Keratinocyte (primary cell): ENCODE data around the gene EFCAB12. TPM values are rescaled to one million over a fixed set of nuclear protein-coding genes. Genes with fewer than 3 reads are reported as not detected.

Experiments
- DNase-seq: peaks from one replicate; pipeline ENCODE4 v3.0.0-alpha.2; 2011; ENCODE audit warnings: low read depth, missing footprints, low spot score
- FAIRE-seq: peaks from 2 replicates; lab custom pipeline; 2011; peaks lifted over from hg19 to GRCh38; lab: Jason Lieb, UNC
- H2AFZ ChIP-seq: 2 replicates; pipeline ENCODE4 v1.6.0; 2012; ENCODE audit warnings: low read length, control low read depth, inconsistent platforms; ENCODE audit not compliant: control insufficient read depth
- H3K27ac ChIP-seq: 2 replicates; pipeline ENCODE4 v1.5.1; 2011; ENCODE audit warnings: low read length; ENCODE audit not compliant: control insufficient read depth, insufficient read depth
- H3K27me3 ChIP-seq: 3 replicates; pipeline ENCODE4 v1.6.0; 2011; ENCODE audit warnings: low read length; ENCODE audit not compliant: control insufficient read depth, insufficient read depth; ENCODE audit errors: extremely low read depth
- H3K36me3 ChIP-seq, 2 experiments: 2 replicates in 1 of 2; 3 replicates in 1 of 2; pipeline ENCODE4 v1.5.1; 2011; ENCODE audit warnings: low read length in 2 of 2, mild to moderate bottlenecking in 1 of 2; ENCODE audit not compliant: control insufficient read depth in 2 of 2, insufficient read depth in 2 of 2; ENCODE audit errors: extremely low read depth in 1 of 2
- H3K4me1 ChIP-seq: 3 replicates; pipeline ENCODE4 v1.5.1; 2011; ENCODE audit warnings: low read length; ENCODE audit not compliant: control insufficient read depth, insufficient read depth; ENCODE audit errors: extremely low read depth
- H3K4me2 ChIP-seq: 3 replicates; pipeline ENCODE4 v1.6.0; 2011; ENCODE audit warnings: low read depth, low read length; ENCODE audit not compliant: control insufficient read depth, insufficient read depth; ENCODE audit errors: extremely low read depth
- H3K4me3 ChIP-seq, 3 experiments: fragments of 200-600 bp in 1 of 3; sonication (generic) in 1 of 3; 2 replicates in 2 of 3; 3 replicates in 1 of 3; pipeline ENCODE4 v1.5.1; 2011 to 2016; ENCODE audit warnings: low read length in 3 of 3, mild to moderate bottlenecking in 3 of 3, control low read depth in 2 of 3, inconsistent platforms in 1 of 3, low read depth in 1 of 3, mixed read lengths in 1 of 3, mixed run types in 1 of 3, moderate library complexity in 1 of 3; ENCODE audit not compliant: control insufficient read depth in 2 of 3, insufficient read depth in 2 of 3; ENCODE audit errors: extremely low read depth in 1 of 3
- H3K79me2 ChIP-seq: 2 replicates; pipeline ENCODE4 v1.6.0; 2012; ENCODE audit warnings: low read length; ENCODE audit not compliant: control insufficient read depth, insufficient read depth
- H3K9ac ChIP-seq: 3 replicates; pipeline ENCODE4 v1.6.0; 2011; ENCODE audit warnings: low read length; ENCODE audit not compliant: control insufficient read depth, insufficient read depth; ENCODE audit errors: extremely low read depth
- H3K9me1 ChIP-seq: 3 replicates; pipeline ENCODE4 v1.6.0; 2011; ENCODE audit warnings: low read length; ENCODE audit not compliant: control insufficient read depth, insufficient read depth; ENCODE audit errors: extremely low read depth
- H3K9me3 ChIP-seq: 2 replicates; pipeline ENCODE4 v1.5.1; 2012; ENCODE audit warnings: low read depth, low read length; ENCODE audit not compliant: control insufficient read depth
- H4K20me1 ChIP-seq: 3 replicates; pipeline ENCODE4 v1.6.0; 2011; ENCODE audit warnings: low read length; ENCODE audit not compliant: control insufficient read depth, insufficient read depth; ENCODE audit errors: extremely low read depth
- EZH2 ChIP-seq: IDR thresholded peaks from one replicate; pipeline ENCODE4 v1.6.1; 2012; ENCODE audit warnings: inconsistent platforms, mild to moderate bottlenecking, low read length, moderate library complexity
- dilution Hi-C: fragments of 300-500 bp; cut with MboI; formaldehyde crosslinking; loops from one replicate; pipeline ENCODE4 v1.7.0; 2020; ENCODE audit warnings: low sequenced_read_pairs; ENCODE audit not compliant: extremely low pct_ligation_motif_present
- polyA plus RNA-seq, 5 experiments: library from polyadenylated mRNA; depleted of rRNA in 3 of 5; stranded (reverse) in 3 of 5; stranded (forward) in 1 of 5; unstranded in 1 of 5; fragments of >200 nt; gene quantifications; 1 replicate in 1 of 5; 2 replicates in 3 of 5; 3 replicates in 1 of 5; pipeline versions ENCODE4 v1.2.1 to v1.2.3, GENCODE V29; 2011 to 2012; ENCODE audit warnings: missing spikeins in 2 of 5, low read depth in 1 of 5, low replicate concordance in 1 of 5
- TF ChIP-seq, protein P1 (sequence below), 3 experiments: IDR thresholded peaks in 1 of 3; conservative IDR thresholded peaks in 1 of 3; optimal IDR thresholded peaks in 1 of 3; 2 replicates in 2 of 3; 3 replicates in 1 of 3; pipeline versions ENCODE3 to v1.5.1; 2011; ENCODE audit warnings: low read length in 3 of 3, mild to moderate bottlenecking in 3 of 3, moderate library complexity in 2 of 3, control low read depth in 1 of 3, inconsistent platforms in 1 of 3; ENCODE audit not compliant: insufficient read depth in 2 of 3; ENCODE audit errors: extremely low read depth in 1 of 3

EFCAB12 gene
- polyA plus RNA-seq, 1 donor (not counting 4 experiments of a cell fraction or from before 2014, with no cell fraction given): 0.34 TPM

DNA sequence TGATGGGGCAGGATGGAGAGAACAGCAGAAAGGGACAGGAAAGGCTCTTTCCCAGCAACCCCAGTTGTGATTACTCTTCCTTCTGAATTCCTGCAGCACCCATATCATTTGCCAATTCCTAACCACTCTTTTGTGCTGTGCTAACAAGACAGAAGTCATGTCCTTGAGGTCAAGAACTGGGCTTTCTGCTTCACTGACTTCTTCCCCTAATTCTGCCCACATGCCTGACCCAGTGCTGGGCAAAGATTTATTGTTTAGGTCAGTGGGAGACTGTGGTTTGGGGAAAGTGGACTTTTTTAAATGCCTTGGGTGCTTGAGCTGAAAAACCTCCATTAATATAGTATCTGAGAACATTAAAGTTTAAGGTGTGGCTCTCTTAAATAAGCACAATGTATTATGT lies 4.2 kb upstream of the EFCAB12 start:
- no peak overlapping the region for H3K4me3 ChIP-seq
- H3K27ac ChIP-seq: no peak overlapping the region

DNA sequence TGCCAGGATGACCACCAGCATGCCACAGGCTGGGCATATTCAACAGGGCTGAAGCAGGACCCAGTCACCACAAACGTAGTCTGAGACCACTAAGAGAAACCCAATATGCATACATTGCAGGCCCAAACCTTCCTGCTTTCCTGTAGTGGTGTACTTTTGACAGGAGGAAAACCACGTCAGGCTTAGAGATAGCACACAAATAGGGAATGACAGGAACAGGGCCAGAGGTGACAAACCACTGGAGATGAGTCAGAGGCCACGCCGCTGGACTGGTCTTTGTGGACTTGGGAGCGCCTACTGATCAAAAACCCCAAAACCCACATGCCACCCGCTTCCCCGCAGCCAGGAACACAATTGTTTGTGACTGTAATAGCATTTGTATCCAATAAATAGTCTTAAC lies 3.6 kb upstream of the EFCAB12 start:
- dilution Hi-C loops: no loop called here
- Histone ChIP-seq H3K27me3 (no peaks in the 10 kb centered on the region), H3K36me3 (peaks cover 16 to 36% of the 10 kb centered on the region in 2 experiments), H3K9ac (no peak overlapping the region), H4K20me1 (no peaks in the 10 kb centered on the region), H3K4me1 (peaks cover 25% of the 10 kb centered on the region), H3K79me2 (peaks cover 8% of the 10 kb centered on the region), H3K9me3 (no peaks in the 10 kb centered on the region), H2AFZ (no peak overlapping the region), H3K4me3 (no peak overlapping the region), H3K9me1 (no peaks in the 10 kb centered on the region), H3K4me2 (no peak overlapping the region), H3K27ac (no peak overlapping the region)
- TF ChIP-seq EZH2: no peak
- TF ChIP-seq, protein P1, sequence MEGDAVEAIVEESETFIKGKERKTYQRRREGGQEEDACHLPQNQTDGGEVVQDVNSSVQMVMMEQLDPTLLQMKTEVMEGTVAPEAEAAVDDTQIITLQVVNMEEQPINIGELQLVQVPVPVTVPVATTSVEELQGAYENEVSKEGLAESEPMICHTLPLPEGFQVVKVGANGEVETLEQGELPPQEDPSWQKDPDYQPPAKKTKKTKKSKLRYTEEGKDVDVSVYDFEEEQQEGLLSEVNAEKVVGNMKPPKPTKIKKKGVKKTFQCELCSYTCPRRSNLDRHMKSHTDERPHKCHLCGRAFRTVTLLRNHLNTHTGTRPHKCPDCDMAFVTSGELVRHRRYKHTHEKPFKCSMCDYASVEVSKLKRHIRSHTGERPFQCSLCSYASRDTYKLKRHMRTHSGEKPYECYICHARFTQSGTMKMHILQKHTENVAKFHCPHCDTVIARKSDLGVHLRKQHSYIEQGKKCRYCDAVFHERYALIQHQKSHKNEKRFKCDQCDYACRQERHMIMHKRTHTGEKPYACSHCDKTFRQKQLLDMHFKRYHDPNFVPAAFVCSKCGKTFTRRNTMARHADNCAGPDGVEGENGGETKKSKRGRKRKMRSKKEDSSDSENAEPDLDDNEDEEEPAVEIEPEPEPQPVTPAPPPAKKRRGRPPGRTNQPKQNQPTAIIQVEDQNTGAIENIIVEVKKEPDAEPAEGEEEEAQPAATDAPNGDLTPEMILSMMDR (optimal IDR thresholded peaks at IDR 0.05 in 1 of 3, IDR thresholded peaks at IDR 0.05 in 1 of 3, conservative IDR thresholded peaks at IDR 0.05 in 1 of 3; ENCODE audit: extremely low read depth in 1 of 3, insufficient read depth in 2 of 3, low read length in 3 of 3): no peak
- no peak for DNase-seq
- FAIRE-seq: no peak

More for the DNA sequence above, 4.2 kb upstream of the EFCAB12 start:
- Histone ChIP-seq H3K4me1 (peaks cover 25% of the 10 kb centered on the region), H3K79me2 (peaks cover 8% of the 10 kb centered on the region), H3K36me3 (peaks cover 17 to 36% of the 10 kb centered on the region in 2 experiments), H3K9me3 (no peaks in the 10 kb centered on the region), H3K9ac (no peak overlapping the region), H3K27me3 (no peaks in the 10 kb centered on the region), H4K20me1 (no peaks in the 10 kb centered on the region), H3K9me1 (no peaks in the 10 kb centered on the region), H2AFZ (no peak overlapping the region), H3K4me2 (no peak overlapping the region)
- dilution Hi-C loops: no loop called here
- no peak for TF ChIP-seq EZH2
- TF ChIP-seq, protein P1 (optimal IDR thresholded peaks at IDR 0.05 in 1 of 3, IDR thresholded peaks at IDR 0.05 in 1 of 3, conservative IDR thresholded peaks at IDR 0.05 in 1 of 3; ENCODE audit: extremely low read depth in 1 of 3, insufficient read depth in 2 of 3, low read length in 3 of 3): no peak
- FAIRE-seq (no peak), DNase-seq (no peak)
